ENCODE data around the gene TMEM255B.

DNA sequence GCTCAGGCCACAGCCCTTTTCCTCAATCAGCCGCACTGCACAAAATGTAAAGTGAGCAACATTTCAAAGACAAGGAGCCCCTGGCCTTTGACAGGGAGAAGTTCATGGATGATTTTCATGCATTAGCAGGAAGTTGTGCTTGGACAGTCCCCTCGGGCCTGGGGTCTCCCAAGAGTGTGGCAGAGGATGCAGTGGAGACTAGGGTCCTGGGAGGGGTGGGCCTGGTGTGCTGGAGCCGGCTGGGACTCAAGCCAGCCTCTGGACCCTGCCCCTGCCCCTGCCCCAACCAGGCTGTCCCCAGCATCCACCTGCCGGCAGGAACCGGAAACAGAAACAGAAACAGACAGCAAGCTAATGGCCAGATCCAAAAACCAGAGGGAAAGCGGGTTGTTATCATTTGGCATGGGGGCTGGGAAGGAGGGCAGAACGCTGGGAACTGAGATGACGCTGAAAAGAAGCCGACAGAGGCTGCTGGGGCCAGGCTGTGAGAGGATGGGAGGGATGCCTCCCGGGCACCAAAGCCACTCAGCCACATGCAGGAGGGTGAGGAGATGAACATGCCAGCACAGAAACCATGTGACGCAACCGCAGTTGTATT, 102.5 kb downstream of the TMEM255B start:
- TF ChIP-seq, protein P1, sequence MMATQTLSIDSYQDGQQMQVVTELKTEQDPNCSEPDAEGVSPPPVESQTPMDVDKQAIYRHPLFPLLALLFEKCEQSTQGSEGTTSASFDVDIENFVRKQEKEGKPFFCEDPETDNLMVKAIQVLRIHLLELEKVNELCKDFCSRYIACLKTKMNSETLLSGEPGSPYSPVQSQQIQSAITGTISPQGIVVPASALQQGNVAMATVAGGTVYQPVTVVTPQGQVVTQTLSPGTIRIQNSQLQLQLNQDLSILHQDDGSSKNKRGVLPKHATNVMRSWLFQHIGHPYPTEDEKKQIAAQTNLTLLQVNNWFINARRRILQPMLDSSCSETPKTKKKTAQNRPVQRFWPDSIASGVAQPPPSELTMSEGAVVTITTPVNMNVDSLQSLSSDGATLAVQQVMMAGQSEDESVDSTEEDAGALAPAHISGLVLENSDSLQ (IDR thresholded peaks at IDR 0.05): no peak
- TF ChIP-seq SUZ12 (IDR thresholded peaks at IDR 0.05) (no peak), NFRKB (IDR thresholded peaks at IDR 0.05) (no peak), CTBP1 (IDR thresholded peaks at IDR 0.05; ENCODE audit: borderline replicate concordance) (no peak), FOXA1 (IDR thresholded peaks at IDR 0.05) (no peak), ARNT (IDR thresholded peaks at IDR 0.05) (no peak)
